Endothelial cell of umbilical vein (primary cell): ENCODE results near the gene FAM20A.

ENCODE experiments used
- EZH2 ChIP-seq: IDR thresholded peaks from 2 replicates; pipeline ENCODE4 v1.6.1; 2012; ENCODE audit warnings: borderline replicate concordance, low read depth, mild to moderate bottlenecking, moderate library complexity, low read length, inconsistent platforms; ENCODE audit not compliant: severe bottlenecking
- GATA2 ChIP-seq: IDR thresholded peaks from 2 replicates; pipeline ENCODE4 v1.7.0; 2011; ENCODE audit warnings: low read depth, mild to moderate bottlenecking, moderate library complexity, mixed read lengths, low read length; ENCODE audit not compliant: insufficient read length, insufficient read depth
- MYC ChIP-seq: IDR thresholded peaks from one replicate; pipeline ENCODE4 v1.6.1; 2011; ENCODE audit warnings: mild to moderate bottlenecking, low read depth, low read length
- POLR2A ChIP-seq: IDR thresholded peaks from 2 replicates; pipeline ENCODE4 v1.6.1; 2012; ENCODE audit warnings: low read depth, mild to moderate bottlenecking, control low read depth, low read length
- POLR2AphosphoS5 ChIP-seq: IDR thresholded peaks from 2 replicates; pipeline ENCODE4 v1.6.1; 2012; ENCODE audit warnings: low read depth, mild to moderate bottlenecking, control low read depth, low read length, moderate library complexity; ENCODE audit not compliant: insufficient read depth
- TF ChIP-seq, protein P1 (sequence below), 2 donors: IDR thresholded peaks; 1 replicate in 1 of 2; 2 replicates in 1 of 2; pipeline ENCODE4 v1.5.1; 2011; ENCODE audit warnings: low read length in 2 of 2, mild to moderate bottlenecking in 2 of 2, moderate library complexity in 2 of 2, control low read depth in 1 of 2, inconsistent platforms in 1 of 2, low read depth in 1 of 2; ENCODE audit not compliant: insufficient read depth in 1 of 2; ENCODE audit errors: extremely low read depth in 1 of 2

DNA sequence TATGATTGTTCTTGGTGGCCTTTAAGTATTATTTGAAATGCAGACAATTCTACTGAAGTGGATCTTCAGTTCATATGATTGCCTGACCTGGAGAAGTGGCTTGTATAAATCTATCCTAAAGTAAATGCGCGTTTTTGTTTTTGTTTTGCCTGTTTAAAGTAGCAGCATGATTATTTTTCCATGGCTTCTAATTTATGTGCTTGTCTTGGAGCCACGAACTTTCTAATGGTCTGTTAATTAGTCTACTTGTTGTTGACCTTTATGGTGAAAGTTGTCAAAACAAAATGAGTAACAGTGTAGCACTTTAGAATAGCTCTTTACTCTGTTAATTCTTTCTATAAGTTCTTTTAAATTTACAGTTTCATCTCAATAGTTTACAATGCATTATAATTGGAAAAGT lies 87.2 kb downstream of the FAM20A start:
- no peak for TF ChIP-seq POLR2AphosphoS5
- TF ChIP-seq, protein P1, sequence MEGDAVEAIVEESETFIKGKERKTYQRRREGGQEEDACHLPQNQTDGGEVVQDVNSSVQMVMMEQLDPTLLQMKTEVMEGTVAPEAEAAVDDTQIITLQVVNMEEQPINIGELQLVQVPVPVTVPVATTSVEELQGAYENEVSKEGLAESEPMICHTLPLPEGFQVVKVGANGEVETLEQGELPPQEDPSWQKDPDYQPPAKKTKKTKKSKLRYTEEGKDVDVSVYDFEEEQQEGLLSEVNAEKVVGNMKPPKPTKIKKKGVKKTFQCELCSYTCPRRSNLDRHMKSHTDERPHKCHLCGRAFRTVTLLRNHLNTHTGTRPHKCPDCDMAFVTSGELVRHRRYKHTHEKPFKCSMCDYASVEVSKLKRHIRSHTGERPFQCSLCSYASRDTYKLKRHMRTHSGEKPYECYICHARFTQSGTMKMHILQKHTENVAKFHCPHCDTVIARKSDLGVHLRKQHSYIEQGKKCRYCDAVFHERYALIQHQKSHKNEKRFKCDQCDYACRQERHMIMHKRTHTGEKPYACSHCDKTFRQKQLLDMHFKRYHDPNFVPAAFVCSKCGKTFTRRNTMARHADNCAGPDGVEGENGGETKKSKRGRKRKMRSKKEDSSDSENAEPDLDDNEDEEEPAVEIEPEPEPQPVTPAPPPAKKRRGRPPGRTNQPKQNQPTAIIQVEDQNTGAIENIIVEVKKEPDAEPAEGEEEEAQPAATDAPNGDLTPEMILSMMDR (IDR thresholded peaks at IDR 0.05; ENCODE audit: extremely low read depth in 1 of 2, insufficient read depth in 1 of 2, low read depth in 1 of 2, low read length in 2 of 2): no peak
- no peak for TF ChIP-seq POLR2A
- no peak for TF ChIP-seq EZH2
- no peak for TF ChIP-seq MYC
- no peak for TF ChIP-seq GATA2
